ENCODE data around the gene TNFAIP8L3.
"Not testable (repeated sequence)": the region's sequence is repeated elsewhere in the genome, so short reads cannot be mapped to it uniquely, and the experiment has no call there.

The TNFAIP8L3 gene

GRCh38 chr15:51051776-51052175, 42.9 kb downstream of the TNFAIP8L3 start:
- peak; percentile 71 for DNase-seq

GRCh38 chr15:51049081-51049480, 45.6 kb downstream of the TNFAIP8L3 start:
- DNase-seq, result no peak

GRCh38 chr15:51048308-51048707, 46.4 kb downstream of the TNFAIP8L3 start:
- DNase-seq, result no peak

GRCh38 chr15:51046799-51047449, 47.8 kb downstream of the TNFAIP8L3 start:
- no peak for DNase-seq

- no peak for DNase-seq
Observed at GRCh38 chr15:51046016-51046415, 48.7 kb downstream of the TNFAIP8L3 start.

GRCh38 chr15:51044037-51044727, 50.5 kb downstream of the TNFAIP8L3 start:
- no peak for DNase-seq

GRCh38 chr15:51038974-51039319, 55.8 kb downstream of the TNFAIP8L3 start:
- no peak for DNase-seq

GRCh38 chr15:51038162-51038973, 56.3 kb downstream of the TNFAIP8L3 start:
- DNase-seq, result no peak

- DNase-seq, result not testable (repeated sequence)
Observed at GRCh38 chr15:51037474-51037873, 57.2 kb downstream of the TNFAIP8L3 start.

- DNase-seq, result no peak
Observed at GRCh38 chr15:51030649-51031316, 63.9 kb downstream of the TNFAIP8L3 start.

GRCh38 chr15:51025454-51025846, 69.3 kb downstream of the TNFAIP8L3 start:
- no peak for DNase-seq

- peak; percentile 41 for DNase-seq
Observed at GRCh38 chr15:51024735-51025453, 69.8 kb downstream of the TNFAIP8L3 start.

- no peak for DNase-seq
Observed at GRCh38 chr15:51023499-51023898, 71.2 kb downstream of the TNFAIP8L3 start.

GRCh38 chr15:51022206-51022605, 72.5 kb downstream of the TNFAIP8L3 start:
- DNase-seq, result no peak

- no peak for DNase-seq
Observed at GRCh38 chr15:51016615-51017014, 78.1 kb downstream of the TNFAIP8L3 start.

GRCh38 chr15:51011212-51011611, 83.5 kb downstream of the TNFAIP8L3 start:
- no peak for DNase-seq

GRCh38 chr15:51007131-51007666, 87.5 kb downstream of the TNFAIP8L3 start:
- no peak for DNase-seq

Data from right hindlimb (tissue), 1 donor.